Right cardiac atrium (tissue), 5 donors: ENCODE data around the gene INTS11. TPM values are rescaled to one million over a fixed set of nuclear protein-coding genes. Genes with fewer than 3 reads are reported as not detected.
A peak's percentile ranks its signal among the peaks of the same experiment; 100 is the strongest.

Experiments used
- ATAC-seq, 2 donors: fragments of 200-7000 bp; cut with Tn5 transposase; one replicate each; pipeline versions ENCODE4 v1.8.0 to v1.9.1; 2020; ENCODE audit warnings: moderate library complexity in 2 of 2, mild to moderate bottlenecking in 1 of 2
- DNase-seq, 3 donors: peaks; one replicate each; pipeline ENCODE4 v3.0.0-alpha.2; 2020
- H3K27ac ChIP-seq: one replicate; pipeline ENCODE4 v1.5.1; 2013; ENCODE audit warnings: mild to moderate bottlenecking, low read length, control low read depth, moderate library complexity
- H3K27me3 ChIP-seq: one replicate; pipeline ENCODE4 v1.6.1; 2013; ENCODE audit not compliant: control insufficient read depth, insufficient read depth
- H3K4me1 ChIP-seq: one replicate; pipeline ENCODE4 v1.6.1; 2013; ENCODE audit warnings: low read length; ENCODE audit not compliant: control insufficient read depth, insufficient read depth
- H3K4me3 ChIP-seq: one replicate; pipeline ENCODE4 v1.5.1; 2013; ENCODE audit warnings: low read length, control low read depth
- H3K9me3 ChIP-seq: one replicate; pipeline ENCODE4 v1.6.1; 2013; ENCODE audit warnings: low read length; ENCODE audit not compliant: control insufficient read depth
- WGBS: extraction: QIAGEN DNeasy Blood & Tissue Kit; methylation state at CpG from one replicate; pipeline ENCODE4 v1.1.7; 2013; 5-methylcytosine and 5-hydroxymethylcytosine counted together
- intact Hi-C, 4 donors: fragments of 100-400 bp; cut with DNase I; formaldehyde crosslinking; loops; one replicate each; pipeline versions ENCODE4 v1.11.0 to v1.14.0; 2022 to 2023
- polyA plus RNA-seq: library from polyadenylated mRNA; stranded (reverse); fragments of 200-250 nt; gene quantifications from one replicate; pipeline ENCODE4 v1.2.3, GENCODE V29; 2013
- total RNA-seq, 4 donors: library from RNA; stranded (reverse); fragmentation: NEBNext Ultra II Directional; extraction: Animal tissue kit (Norgen Biotek cat#: 25700); gene quantifications; one replicate each; pipeline ENCODE4 v1.2.1, GENCODE V29; 2021
- donor health status: healthy with polysubstance abuse.
- donor health status: DM: no; HTN: yes; CAD: no.
- donor health status: DM: no; HTN: no; CAD: no.
- donor health status: DM: no; HTN: yes; CAD: no; lungs with severe emphysema.
- donor health status: DM: yes; HTN: yes; CAD: no.

INTS11 gene
- total and polyA plus RNA-seq, 5 donors, result 53.1 to 70.3 (median 58.8) TPM

DNA sequence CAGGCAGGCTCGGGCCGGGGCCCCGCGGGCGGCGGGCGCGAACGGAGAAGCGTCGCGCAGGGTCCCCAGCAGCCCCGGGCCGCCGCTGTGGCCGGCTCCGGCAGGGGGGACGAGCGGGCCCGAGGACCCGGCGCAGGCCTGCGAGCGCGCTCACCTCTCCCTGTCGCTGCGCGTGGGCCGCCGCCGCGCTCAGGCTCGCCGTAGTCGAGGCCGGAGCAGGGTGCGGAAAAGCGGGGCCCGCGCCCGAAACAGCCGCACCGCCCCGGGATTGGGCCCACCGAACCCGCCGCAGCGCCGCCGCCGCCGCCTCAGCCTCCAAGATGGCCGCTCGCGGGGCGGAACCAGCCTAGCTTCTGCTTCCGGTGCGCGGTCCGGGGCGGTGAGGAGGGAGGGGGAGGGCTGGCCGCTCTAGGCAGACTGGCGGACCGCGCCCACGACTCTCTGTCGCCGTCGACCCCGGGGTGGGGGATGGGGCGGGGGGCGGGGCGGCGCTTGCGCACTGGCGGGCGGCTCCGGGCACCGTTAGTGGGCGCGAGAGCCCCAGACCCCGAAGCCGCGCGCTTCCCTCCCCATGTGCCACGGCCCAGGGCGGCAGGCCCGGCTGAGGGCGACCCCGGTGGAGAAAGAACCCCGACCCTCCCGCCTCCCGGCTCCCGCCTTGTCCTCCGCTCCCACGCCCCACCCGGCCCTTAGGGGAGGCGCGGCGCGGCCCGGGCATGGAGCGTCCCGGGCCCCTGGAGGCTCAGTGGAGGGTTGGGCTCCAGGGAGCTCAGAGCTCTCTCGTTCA is 50.8 kb downstream of the INTS11 start, which contains the start of gene UBE2J2:
UBE2J2 (minus strand) TSS at position 343 of the 787 bp plus-strand sequence. CDS start 5,862 bp downstream, outside the sequence.
- DNase-seq (peak; percentile 96 to 98 (median 98)), ATAC-seq (peak; percentile 97)
- Histone ChIP-seq H3K4me1 (peaks cover 19% of the 10 kb centered on the region), H3K27ac (peak within 1 kb of the TSS; percentile 76), H3K27me3 (no peaks in the 10 kb centered on the region), H3K4me3 (peak within 1 kb of the TSS; percentile 80), H3K9me3 (no peaks in the 10 kb centered on the region)
- intact Hi-C loops, result no loop called here
- WGBS, result 1% methylated on average over 105 of the region's 105 CpGs

DNA sequence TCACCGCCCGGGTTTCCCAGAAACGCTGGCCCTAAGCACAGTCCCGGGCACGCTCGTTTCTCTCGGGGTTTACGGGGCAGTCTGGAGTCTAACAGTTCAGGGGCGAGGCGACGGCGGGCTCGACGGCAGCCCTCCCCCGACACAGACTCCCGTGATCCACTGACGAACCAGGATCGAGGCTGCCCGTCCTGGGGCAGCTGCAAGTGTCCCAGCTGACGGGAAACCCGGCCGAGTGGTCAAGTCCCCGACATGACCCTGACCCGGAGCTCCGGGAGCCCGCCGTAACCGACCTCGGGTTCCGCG is 51.3 kb downstream of the INTS11 start:
- Histone ChIP-seq H3K27me3 (no peaks in the 10 kb centered on the region), H3K4me1 (peaks cover 19% of the 10 kb centered on the region), H3K9me3 (no peaks in the 10 kb centered on the region), H3K27ac (peak overlapping the region; percentile 76), H3K4me3 (peak overlapping the region; percentile 80)
- DNase-seq, result peak in 1 of 3 donors; percentile 64
- no peak for ATAC-seq
- intact Hi-C loops, result no loop called here
- under 1% methylated on average over 31 of the region's 31 CpGs for WGBS

DNA sequence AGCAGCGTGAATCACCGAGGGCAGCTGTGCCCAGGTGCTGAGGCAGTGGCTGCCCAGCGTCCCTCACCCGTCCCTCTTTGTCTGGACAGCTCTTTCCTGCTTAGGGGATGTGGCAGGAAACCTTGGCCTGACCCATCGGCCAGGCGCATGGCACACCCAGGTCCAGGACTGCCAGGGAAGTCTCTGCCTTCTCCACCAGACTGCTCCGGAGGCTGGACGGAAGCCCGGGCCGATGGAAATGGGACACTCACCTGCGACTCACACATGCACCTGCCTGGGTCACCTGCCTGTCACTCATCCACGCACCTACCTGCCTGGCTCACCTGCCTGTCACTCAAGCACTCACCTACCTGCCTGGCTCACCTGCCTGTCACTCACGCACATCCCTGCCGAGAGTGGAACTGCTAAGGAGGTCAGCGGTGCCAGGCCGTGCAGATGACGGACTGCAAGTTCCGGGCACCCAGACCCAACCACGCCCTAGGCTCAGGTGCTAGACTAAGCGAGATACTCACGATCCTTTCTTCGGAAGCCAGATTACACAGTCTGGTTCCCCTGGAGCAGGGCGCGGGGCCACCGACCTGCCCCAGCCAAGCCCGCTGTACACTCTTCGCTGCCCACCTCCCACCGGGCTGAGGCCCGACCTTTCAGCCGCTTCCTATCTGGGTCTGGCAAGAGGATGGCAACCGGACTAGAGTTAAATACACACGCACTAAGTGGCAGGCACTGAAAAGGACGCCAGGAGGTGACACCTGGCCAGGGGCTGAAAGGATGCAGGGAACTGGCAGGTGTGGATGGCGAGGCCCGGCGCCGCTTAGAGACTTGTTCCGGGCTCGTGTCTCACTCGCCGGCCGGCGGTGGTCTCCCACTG is 51.9 kb downstream of the INTS11 start:
- intact Hi-C loops, result no loop called here
- ATAC-seq (no peak), DNase-seq (peak in 1 of 3 donors; percentile 50)
- Histone ChIP-seq H3K27ac (peak overlapping the region; percentile 76), H3K4me1 (peaks cover 19% of the 10 kb centered on the region), H3K9me3 (no peaks in the 10 kb centered on the region), H3K27me3 (no peaks in the 10 kb centered on the region), H3K4me3 (peak overlapping the region; percentile 80)
- WGBS, result 33% methylated on average over 43 of the region's 43 CpGs

DNA sequence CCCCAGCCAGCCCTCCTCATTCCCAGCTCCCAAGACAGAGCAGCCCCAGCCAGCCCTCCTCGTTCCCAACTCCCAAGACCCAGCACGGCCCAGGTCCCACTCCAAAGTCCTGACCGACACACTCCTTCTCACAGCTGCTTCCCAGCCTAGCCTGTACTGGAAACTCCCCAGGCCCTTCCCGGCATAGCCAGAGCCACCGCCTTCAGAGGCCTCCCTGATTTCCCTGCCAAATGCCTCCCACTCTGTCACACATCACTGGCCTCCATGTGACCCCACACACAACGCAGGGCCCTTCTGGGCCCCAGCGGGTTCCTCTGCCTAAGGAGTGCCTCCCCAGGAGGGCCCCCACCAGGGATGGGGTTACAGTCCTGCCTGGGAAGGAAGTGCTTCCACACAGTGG is 53.6 kb downstream of the INTS11 start:
- no peaks in the 10 kb centered on the region for H3K27me3 ChIP-seq
- intact Hi-C loops, result no loop called here
- H3K4me3 ChIP-seq, result no peak overlapping the region
- no peak overlapping the region for H3K27ac ChIP-seq
- DNase-seq (peak in 2 of 3 donors; percentile 64 to 69), ATAC-seq (peak in 1 of 2 donors; percentile 4)
- peaks cover 19% of the 10 kb centered on the region for H3K4me1 ChIP-seq
- 48% methylated on average over 7 of the region's 7 CpGs for WGBS
- H3K9me3 ChIP-seq, result no peaks in the 10 kb centered on the region

DNA sequence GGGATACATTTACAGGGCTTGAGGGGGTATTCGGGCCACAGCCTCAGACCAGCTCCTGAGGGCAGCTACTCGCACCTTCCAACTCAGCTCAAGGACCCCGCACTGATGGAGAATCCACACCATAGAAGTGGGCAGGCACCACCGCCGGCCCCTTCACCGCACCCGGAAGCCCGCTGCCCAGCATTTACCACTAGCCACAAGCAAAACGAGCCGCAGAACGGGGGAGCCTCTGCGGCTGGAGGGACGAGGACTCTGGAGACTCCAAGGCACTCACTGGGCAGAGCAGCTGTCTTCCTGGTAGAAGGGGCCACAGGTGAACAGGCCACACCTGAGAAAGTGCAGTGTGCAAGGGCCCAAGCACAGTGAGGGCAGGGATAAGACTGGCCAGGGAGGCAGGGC is 56.2 kb downstream of the INTS11 start:
- H3K9me3 ChIP-seq, result no peaks in the 10 kb centered on the region
- 96% methylated on average over 13 of the region's 13 CpGs for WGBS
- no peaks in the 10 kb centered on the region for H3K27me3 ChIP-seq
- ATAC-seq (no peak), DNase-seq (peak in 1 of 3 donors; percentile 51)
- H3K4me3 ChIP-seq, result no peak overlapping the region
- peaks cover 16% of the 10 kb centered on the region for H3K4me1 ChIP-seq
- intact Hi-C loops, result no loop called here
- no peak overlapping the region for H3K27ac ChIP-seq

DNA sequence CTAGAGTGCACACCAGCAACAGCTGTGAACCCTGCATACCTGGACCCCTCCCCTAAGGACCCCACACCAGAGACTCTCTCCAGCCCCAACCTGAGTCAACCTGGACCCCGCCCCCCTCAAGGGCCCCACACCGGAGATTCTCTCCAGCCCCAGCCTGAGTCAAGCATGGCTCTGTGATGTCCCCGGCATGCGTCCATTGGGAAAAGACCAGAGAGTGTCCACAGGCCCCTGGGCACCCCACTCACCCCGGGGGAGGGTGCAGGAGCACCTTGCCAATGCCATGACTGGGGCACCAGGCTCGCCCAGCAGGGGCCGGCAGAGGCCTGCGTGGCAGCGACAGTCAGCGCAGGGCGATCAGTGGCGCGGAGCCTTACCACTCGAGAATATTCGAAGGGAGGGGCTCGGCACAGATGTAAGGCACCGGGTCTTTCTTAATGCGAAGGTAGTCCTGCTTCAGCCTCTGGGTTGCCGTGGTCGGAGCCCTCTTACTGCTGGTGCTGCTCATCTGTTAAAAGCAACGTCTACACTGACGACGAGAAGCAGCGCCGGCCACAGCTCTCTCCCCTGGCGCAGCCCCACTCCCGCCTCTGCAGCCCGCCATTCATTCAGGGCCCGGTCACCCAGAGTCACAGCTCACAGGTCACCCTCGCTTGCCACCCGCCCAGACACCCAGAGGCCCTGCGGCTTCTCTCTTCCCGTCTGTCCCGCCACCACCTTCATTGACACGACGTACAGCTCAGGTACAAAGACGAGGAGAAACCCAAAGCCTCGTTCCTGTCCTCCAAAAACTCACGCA is 56.8 kb downstream of the INTS11 start:
- H3K9me3 ChIP-seq, result no peaks in the 10 kb centered on the region
- H3K27me3 ChIP-seq, result no peaks in the 10 kb centered on the region
- no peak for ATAC-seq
- 94% methylated on average over 39 of the region's 39 CpGs for WGBS
- H3K4me3 ChIP-seq, result no peak overlapping the region
- H3K4me1 ChIP-seq, result peaks cover 16% of the 10 kb centered on the region
- peak in 1 of 3 donors; percentile 59 for DNase-seq
- H3K27ac ChIP-seq, result no peak overlapping the region
- intact Hi-C loops, result no loop called here

DNA sequence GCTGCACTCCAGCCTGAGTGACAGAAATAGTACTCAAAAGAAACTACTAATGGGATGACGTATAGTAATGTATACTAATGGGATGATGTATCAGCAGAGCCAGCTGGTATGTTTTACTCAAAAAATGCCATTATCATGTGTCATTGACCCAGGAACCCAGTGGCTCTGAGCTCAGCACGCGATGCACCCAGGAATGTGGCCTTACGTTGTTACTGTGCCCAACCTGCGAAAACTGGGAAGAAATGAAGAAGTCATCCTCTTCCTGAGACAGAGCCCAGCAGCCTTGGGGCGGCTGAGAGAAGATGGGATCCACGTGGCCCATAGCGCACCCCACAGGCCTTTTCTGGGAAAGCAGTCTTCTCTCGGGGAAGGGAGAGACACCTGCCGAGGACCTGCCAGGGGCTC is 59.6 kb downstream of the INTS11 start:
- no peak for ATAC-seq
- intact Hi-C loops, result no loop called here
- no peaks in the 10 kb centered on the region for H3K9me3 ChIP-seq
- WGBS, result 74% methylated on average over 10 of the region's 10 CpGs
- no peak for DNase-seq
- H3K4me3 ChIP-seq, result no peak overlapping the region
- no peak overlapping the region for H3K27ac ChIP-seq
- H3K27me3 ChIP-seq, result no peaks in the 10 kb centered on the region
- peaks cover 3% of the 10 kb centered on the region for H3K4me1 ChIP-seq

DNA sequence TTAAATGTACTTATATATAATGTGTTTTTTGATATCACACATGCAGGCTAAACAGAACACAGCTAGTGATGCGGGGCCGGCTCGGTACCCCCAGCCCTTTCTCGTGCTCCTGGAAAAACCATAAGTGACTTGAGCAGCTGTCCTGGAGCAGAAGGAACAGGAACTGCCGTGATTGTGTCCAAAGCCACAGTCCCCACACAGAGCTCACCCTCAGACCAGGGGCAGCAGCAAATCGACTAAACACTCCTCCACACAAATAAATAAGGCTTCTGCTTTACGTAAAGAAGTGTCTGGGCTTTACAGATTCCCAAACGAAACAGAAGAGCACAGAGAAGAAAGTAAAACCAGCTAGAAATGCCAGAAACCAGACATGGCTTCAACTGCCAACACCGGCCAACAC is 60.4 kb downstream of the INTS11 start:
- intact Hi-C loops, result no loop called here
- DNase-seq, result no peak
- H3K27me3 ChIP-seq, result no peaks in the 10 kb centered on the region
- peaks cover 3% of the 10 kb centered on the region for H3K4me1 ChIP-seq
- H3K27ac ChIP-seq, result no peak overlapping the region
- WGBS, result 89% methylated on average over 9 of the region's 9 CpGs
- ATAC-seq, result no peak
- H3K4me3 ChIP-seq, result no peak overlapping the region
- H3K9me3 ChIP-seq, result no peaks in the 10 kb centered on the region

DNA sequence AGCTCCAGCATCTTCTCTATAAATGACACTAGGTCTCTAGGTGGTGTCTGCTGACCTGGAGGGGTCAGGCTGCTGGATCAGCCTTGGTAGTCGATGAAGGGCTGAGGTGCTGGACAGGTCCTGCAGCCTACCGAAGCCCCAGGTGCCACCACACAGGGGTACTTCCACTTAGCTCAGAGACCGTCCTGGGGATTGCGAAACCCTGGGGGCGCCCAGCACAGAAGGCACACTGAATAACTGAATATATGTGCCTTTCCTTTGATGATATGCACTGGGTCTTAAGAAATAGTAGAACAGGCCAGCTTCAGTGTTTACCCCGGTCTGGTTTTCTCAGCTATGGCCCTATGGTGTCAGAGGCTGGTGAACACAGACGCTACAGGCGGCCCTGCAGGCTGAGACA is 61.7 kb downstream of the INTS11 start:
- H3K4me1 ChIP-seq, result peaks cover 3% of the 10 kb centered on the region
- peak in 1 of 3 donors; percentile 18 for DNase-seq
- H3K27ac ChIP-seq, result no peak overlapping the region
- H3K27me3 ChIP-seq, result no peaks in the 10 kb centered on the region
- intact Hi-C loops, result no loop called here
- no peak for ATAC-seq
- H3K4me3 ChIP-seq, result no peak overlapping the region
- no peaks in the 10 kb centered on the region for H3K9me3 ChIP-seq
- WGBS, result 93% methylated on average over 8 of the region's 8 CpGs

DNA sequence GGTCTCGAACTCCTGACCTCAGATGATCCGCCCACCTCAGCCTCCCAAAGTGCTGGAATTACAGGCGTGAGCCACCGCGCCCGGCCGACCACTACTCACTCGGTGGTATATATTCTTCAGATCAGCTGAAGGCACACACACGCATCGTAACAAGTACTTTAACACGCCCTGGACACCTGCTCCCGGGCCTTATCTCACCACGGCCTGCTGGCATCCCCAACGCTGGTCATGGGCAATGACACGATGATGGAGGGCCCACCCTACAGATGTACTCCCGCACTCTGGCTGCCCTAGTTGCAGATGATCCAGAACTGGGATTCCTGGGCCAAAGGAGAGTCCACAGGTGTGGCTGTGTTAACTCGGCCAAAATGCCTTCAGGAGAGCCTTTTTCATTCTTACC is 62.4 kb downstream of the INTS11 start:
- Histone ChIP-seq H3K27ac (no peak overlapping the region), H3K4me1 (peaks cover 3% of the 10 kb centered on the region), H3K27me3 (no peaks in the 10 kb centered on the region), H3K4me3 (no peak overlapping the region), H3K9me3 (no peaks in the 10 kb centered on the region)
- intact Hi-C loops, result no loop called here
- DNase-seq, result peak in 2 of 3 donors; percentile 27 to 37
- WGBS, result 94% methylated on average over 17 of the region's 17 CpGs
- no peak for ATAC-seq
